HS-5 (cell line): ENCODE data around the gene HOXB4.

Source experiments
- DNase-seq: peaks from one replicate; pipeline ENCODE4 v3.0.0-alpha.2; 2012; ENCODE audit warnings: low read depth

HOXB4 gene

GRCh38 chr17:48615047-48615962, 37.2 kb upstream of the HOXB4 start, which contains the start of gene HOXB8:
Gene HOXB8 (minus strand): TSS chr17:48615292. CDS start chr17:48614704, 588 bp downstream.
- no peak for DNase-seq

DNA sequence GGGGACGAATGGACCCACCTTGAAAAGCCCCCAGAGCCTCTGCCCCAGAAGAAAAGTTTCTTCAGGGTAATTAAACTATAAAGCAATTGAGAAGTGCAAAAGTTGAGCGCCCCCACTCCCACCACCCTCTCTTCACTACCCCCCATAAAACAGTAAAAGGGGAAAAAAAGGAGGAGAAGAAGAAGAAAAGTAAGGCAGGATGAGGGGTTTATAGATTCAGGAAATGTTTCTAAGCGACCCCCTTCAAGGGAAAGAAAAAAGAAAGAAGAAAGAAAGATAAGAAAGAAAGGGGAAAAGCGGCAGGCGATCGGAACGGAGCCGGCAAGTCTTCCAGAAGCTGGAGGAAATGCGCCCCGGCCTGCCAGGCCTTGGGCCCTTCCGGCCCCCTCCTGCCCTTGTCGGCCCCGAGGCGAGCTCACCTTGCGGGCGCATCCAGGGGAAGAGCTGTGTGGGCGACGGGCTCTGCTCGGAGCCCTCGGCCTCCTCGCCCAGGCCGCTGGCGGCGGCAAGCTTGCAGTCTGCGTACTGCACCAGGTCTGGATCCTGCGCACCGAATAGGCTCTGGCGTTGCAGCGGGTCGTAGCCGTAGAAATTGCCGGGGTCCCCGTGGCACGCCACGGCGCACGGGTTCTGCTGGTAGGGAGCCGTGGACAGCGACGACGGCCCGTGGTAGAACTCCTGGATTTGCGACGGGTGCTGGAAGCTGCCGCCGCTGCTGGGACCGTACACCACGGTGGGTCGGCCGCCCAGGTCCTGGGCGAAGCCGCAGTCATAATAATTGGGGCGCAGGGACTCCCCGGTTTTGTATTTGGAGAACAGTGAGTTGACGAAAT, 35.9 kb upstream of the HOXB4 start:
- no peak for DNase-seq

GRCh38 chr17:48612854-48613691, 34.9 kb upstream of the HOXB4 start:
- DNase-seq = no peak

GRCh38 chr17:48612456-48612853, 34.3 kb upstream of the HOXB4 start:
- no peak for DNase-seq

GRCh38 chr17:48611681-48612455, 33.7 kb upstream of the HOXB4 start:
- no peak for DNase-seq

DNA sequence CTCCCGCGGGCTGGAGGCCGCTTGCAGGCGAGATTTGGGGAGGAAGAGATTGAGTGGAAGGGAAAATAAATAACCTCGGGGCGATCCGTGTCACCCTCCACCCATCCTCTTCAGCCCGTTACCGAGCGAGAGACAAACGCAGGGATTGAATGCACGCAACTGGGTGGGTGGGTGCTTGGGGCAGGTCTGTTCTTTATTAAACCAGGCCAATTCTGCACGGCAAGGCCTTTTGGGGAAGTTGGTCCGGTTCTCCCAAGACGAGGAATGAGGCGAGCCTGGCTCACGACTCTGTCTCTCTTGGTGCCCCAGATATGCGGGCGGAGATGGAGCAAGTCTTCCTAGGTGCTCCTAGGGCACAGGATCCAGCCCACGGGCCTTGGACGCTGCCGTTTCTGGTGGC, 33.1 kb upstream of the HOXB4 start:
- DNase-seq = no peak

DNA sequence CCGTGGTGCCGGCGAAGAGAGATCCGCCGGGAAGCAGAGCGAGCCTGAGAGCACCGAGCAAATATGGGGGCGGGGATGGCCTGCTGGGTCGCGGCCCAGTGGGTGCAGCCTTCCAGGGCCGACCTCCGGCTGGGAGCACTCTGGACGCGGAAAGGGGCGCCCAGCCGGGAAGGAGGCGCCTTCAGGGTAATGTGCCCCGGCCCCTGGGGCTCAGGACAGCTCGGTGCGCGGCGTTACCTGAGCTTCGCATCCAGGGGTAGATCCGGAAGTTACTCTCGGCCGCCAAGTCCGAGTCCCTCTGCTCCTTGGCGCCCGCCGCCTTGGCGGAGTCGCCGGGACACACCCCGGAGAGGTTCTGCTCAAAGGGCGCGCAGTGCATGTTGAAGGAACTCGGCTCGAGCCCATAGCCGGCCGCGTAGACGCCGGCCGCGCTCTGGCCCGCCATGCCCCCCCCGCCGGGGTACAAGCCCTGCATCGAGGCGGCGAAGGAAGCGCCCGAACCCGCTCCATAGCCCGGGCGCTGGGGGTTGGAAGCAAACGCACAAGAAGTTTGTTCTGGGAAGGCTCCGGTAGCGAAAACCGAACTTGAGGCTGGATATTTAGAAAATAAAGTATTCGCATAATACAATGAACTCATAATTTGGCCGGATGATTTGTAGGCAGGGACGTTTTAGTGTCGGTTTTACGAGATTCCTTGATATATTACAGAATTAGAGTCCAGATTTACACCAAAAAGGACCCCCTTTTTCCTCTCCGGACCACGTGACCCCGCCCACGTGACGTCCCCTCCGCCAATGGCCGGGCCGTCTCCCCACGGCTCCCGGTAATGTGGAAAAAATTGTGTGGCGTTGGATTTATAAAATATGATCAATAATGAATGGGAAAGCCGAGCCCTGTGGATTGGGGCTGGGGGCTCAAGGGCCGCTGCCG, 32.4 kb upstream of the HOXB4 start, which contains the start of gene HOXB7:
HOXB7 (minus strand) TSS at position 736 of the 930 bp plus-strand sequence; CDS start at position 637, 99 bp downstream.
- no peak for DNase-seq

DNA sequence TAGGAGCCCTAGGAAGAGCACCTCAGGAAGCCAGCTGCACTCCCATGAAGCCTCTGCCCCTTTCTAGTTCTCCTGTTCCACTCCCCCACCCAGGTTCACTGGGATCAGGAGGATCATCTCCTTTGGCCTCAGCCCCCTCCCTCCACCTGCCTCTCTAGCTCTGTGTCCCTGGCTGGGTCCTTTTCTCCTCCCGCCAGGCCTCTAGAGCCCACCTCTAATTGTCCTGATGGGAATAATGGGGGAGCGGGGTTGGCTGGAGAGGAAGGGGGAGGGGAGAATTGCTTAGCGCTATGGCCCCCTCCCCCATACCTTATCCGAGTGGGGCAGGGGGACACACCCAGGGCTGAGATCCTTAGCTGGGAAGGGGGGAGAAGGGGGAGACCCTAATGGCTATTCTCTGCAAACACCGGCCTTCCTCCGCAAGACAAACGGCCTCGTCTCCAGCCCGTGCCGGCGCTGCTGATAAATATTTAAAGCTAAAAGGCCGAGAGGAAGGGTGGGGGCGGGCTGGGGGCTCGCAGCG, 31.7 kb upstream of the HOXB4 start:
- DNase-seq = no peak

DNA sequence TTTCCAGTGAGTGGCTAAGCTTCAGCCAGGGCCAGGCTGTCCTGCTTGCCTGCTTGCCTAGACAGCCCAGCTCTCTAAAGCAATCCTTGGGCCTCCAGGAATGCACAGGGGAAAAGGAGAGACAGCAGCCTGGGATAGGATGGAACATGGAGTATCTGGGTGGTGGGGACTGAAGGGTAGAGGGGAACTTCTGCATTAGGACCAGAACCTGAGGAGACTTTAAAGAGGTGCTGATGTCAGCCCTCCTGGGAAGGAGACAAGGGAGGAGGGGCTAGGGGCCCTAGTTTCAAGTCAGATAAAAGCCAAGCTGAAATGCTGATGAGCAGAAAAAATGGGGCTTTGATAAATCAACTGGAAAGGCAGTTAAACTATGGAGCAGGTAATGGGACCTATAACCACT, 30.9 kb upstream of the HOXB4 start:
- DNase-seq = no peak

DNA sequence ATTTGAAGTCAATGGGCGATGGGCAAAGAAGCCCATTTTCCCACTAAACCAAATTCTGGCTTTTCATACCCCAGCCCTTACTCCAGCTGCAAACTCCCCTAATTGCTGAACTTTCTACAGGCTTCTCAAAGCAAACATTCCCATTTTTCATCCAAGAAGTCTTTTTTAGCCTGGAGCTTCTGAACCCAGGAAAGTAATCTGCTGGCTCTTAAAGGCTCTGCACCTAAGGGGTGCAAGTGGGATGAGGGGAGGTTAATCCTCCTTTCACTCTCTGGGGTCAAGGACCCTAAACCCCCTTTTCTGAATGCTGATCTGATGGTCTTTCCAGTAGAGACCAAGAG, 30.3 kb upstream of the HOXB4 start:
- DNase-seq = no peak

- DNase-seq = no peak
Measured at GRCh38 chr17:48606892-48607614, 28.9 kb upstream of the HOXB4 start.

- DNase-seq = no peak
Measured at GRCh38 chr17:48605991-48606891, 28.1 kb upstream of the HOXB4 start.

DNA sequence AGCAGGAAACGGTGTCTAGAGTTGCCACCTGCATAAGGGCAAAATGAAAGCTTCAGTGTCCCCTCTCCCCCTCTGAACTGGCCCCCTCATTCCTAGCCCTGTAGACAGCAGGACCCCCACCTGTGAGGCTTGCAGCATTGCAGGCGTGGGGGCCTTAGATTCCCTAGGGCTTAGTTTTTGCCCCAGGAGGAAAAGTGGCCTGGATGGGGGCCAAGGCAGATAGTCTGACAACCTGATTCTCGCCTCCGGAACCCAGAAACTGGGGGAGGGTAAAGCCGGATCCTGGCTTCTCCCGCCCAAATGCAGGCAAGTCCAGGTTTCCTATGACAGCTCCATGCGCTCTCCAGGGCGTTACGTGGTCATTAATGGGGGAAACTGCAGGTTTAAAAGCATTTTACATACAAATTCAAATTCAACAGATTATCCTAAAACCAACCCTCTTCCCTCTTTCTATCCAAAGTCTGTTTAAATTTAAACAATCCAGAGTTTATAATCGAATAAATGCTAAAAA, 27.3 kb upstream of the HOXB4 start:
- no peak for DNase-seq

- no peak for DNase-seq
Measured at GRCh38 chr17:48604770-48605329, 26.7 kb upstream of the HOXB4 start, which contains the start of gene HOXB6. Gene HOXB6 (minus strand): TSS chr17:48604986. CDS start chr17:48598150, 6,836 bp downstream.

- no peak for DNase-seq
Measured at GRCh38 chr17:48603959-48604769, 26.0 kb upstream of the HOXB4 start.
